GM21786 (cell line): Measurements from ENCODE around the gene PRR18.

Experiments used
- ATAC-seq: cut with Tn5 transposase; IDR thresholded peaks from one replicate; pipeline ENCODE4 v1.9.1; 2021; ENCODE audit not compliant: unreplicated experiment

Gene PRR18

GRCh38 chr6:166277018-166277417 is 31.2 kb downstream of the PRR18 start:
- no peak for ATAC-seq

- ATAC-seq, result peak; percentile 71
These were observed 32.5 kb downstream of the PRR18 start for GRCh38 chr6:166275714-166276166.

- ATAC-seq, result no peak
These were observed 33.3 kb downstream of the PRR18 start for GRCh38 chr6:166274739-166275370.

- no peak for ATAC-seq
These were observed 34.0 kb downstream of the PRR18 start for GRCh38 chr6:166274163-166274562.

GRCh38 chr6:166271376-166271765 is 36.8 kb downstream of the PRR18 start:
- no peak for ATAC-seq

GRCh38 chr6:166270706-166271375 is 37.4 kb downstream of the PRR18 start:
- ATAC-seq, result no peak

- ATAC-seq, result no peak
These were observed 38.7 kb downstream of the PRR18 start for GRCh38 chr6:166269301-166270039.

- ATAC-seq, result no peak
These were observed 39.8 kb downstream of the PRR18 start for GRCh38 chr6:166268431-166268830.

GRCh38 chr6:166267526-166267925 is 40.7 kb downstream of the PRR18 start:
- no peak for ATAC-seq

- ATAC-seq, result no peak
These were observed 41.9 kb downstream of the PRR18 start for GRCh38 chr6:166266336-166266735.

GRCh38 chr6:166262743-166263515 is 45.3 kb downstream of the PRR18 start:
- ATAC-seq, result no peak

- ATAC-seq, result peak; percentile 46
These were observed 48.8 kb downstream of the PRR18 start for GRCh38 chr6:166259296-166259977.

GRCh38 chr6:166258854-166259276 is 49.3 kb downstream of the PRR18 start:
- ATAC-seq, result peak; percentile 67

- no peak for ATAC-seq
These were observed 50.3 kb downstream of the PRR18 start for GRCh38 chr6:166257911-166258318.
